Activated CD4-positive, alpha-beta T cell treated with anti-CD3 and anti-CD28 coated beads, Interleukin-2, amount 10 ng/mL, durations not matched to agents 7 days and 5 days (primary cell): ENCODE measurements around the gene FNTB. TPM values are rescaled to one million over a fixed set of nuclear protein-coding genes. Genes with fewer than 3 reads are reported as not detected.

Experiments used
- CTCF ChIA-PET: fragments of 350-600 bp; sonication (Branson Sonifier 250); formaldehyde crosslinking; loops from one replicate; lab custom pipeline; 2021; ENCODE audit warnings: antibody characterized with exemption; lab: Charles Lee
- POLR2A ChIA-PET: fragments of 350-600 bp; sonication (Branson Sonifier 250); formaldehyde crosslinking; loops from one replicate; lab custom pipeline; 2021; ENCODE audit warnings: antibody characterized with exemption; lab: Charles Lee
- DNase-seq: peaks from one replicate; pipeline ENCODE4 v3.0.0-alpha.2; 2020
- H3K27ac Mint-ChIP-seq: one replicate; pipeline ENCODE4 v1.8.0; 2021; ENCODE audit warnings: mild to moderate bottlenecking, moderate library complexity, mixed read lengths
- H3K27me3 Mint-ChIP-seq: one replicate; pipeline ENCODE4 v1.8.0; 2021; ENCODE audit warnings: mixed read lengths
- H3K36me3 Mint-ChIP-seq: one replicate; pipeline ENCODE4 v1.8.0; 2021; ENCODE audit warnings: low read depth, mixed read lengths
- H3K4me1 Mint-ChIP-seq: one replicate; pipeline ENCODE4 v1.8.0; 2021; ENCODE audit warnings: mixed read lengths
- H3K4me3 Mint-ChIP-seq: one replicate; pipeline ENCODE4 v1.8.0; 2021; ENCODE audit warnings: mild to moderate bottlenecking, moderate library complexity, mixed read lengths
- H3K9me3 Mint-ChIP-seq: one replicate; pipeline ENCODE4 v1.8.0; 2021; ENCODE audit warnings: mixed read lengths
- total RNA-seq, 2 experiments: library from RNA; stranded (reverse); gene quantifications; one replicate each; pipeline ENCODE4 v1.2.3, GENCODE V29; 2021

FNTB gene
- total RNA-seq, 2 experiments from 2014 or later: 16.7 to 21.4 TPM

DNA sequence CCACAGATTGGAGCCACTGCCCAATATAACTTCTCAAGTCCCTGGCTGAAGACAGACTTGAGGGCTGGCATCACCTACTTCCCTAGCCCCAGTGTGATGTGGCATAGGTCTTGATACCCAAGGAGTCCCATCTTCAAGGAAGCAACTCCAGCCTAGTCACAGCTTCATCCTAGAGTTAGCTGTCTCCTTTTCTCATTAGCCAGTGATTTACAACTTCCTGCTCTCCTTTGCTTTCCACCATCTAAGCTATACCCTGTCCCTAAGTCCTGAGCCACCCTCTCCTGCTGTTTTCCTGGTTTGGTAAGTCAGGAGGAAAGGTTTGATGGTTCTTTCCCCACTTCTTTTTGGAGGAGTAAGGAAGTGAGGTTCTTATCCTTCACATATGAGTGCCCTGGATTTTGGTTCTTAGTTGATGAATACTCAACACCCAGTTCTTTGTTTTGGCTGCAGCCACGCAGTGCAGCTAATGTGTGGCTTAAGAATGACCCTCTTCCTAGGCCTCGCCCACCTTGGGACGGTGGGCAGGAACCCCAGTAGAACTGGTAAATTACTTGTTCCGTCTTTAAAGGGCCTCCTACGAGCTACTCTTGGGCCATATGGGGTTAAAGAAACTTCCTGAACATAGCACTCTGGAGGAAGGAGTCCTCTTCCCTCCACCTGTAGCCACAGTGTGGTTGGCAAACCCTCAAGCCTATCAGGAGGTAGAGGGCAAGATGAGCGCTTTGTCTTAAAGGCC lies 40.2 kb upstream of the FNTB start:
- no peaks in the 10 kb centered on the region for H3K27me3 Mint-ChIP-seq
- no peak overlapping the region for H3K4me3 Mint-ChIP-seq
- no peak overlapping the region for H3K27ac Mint-ChIP-seq
- peaks cover 30% of the 10 kb centered on the region for H3K36me3 Mint-ChIP-seq
- H3K4me1 Mint-ChIP-seq: peaks cover 29% of the 10 kb centered on the region
- H3K9me3 Mint-ChIP-seq: no peaks in the 10 kb centered on the region
- POLR2A ChIA-PET: interaction anchor here (0.6 kb wide), 1 partner anchor 23 kb away, joined by 6 read pairs; no protein-coding TSS in a partner anchor
- DNase-seq: no peak
- CTCF ChIA-PET: interaction anchor here (0.7 to 0.8 kb wide), 2 partner anchors 10 to 14 kb away, joined by 3 read pairs; no protein-coding TSS in a partner anchor

DNA sequence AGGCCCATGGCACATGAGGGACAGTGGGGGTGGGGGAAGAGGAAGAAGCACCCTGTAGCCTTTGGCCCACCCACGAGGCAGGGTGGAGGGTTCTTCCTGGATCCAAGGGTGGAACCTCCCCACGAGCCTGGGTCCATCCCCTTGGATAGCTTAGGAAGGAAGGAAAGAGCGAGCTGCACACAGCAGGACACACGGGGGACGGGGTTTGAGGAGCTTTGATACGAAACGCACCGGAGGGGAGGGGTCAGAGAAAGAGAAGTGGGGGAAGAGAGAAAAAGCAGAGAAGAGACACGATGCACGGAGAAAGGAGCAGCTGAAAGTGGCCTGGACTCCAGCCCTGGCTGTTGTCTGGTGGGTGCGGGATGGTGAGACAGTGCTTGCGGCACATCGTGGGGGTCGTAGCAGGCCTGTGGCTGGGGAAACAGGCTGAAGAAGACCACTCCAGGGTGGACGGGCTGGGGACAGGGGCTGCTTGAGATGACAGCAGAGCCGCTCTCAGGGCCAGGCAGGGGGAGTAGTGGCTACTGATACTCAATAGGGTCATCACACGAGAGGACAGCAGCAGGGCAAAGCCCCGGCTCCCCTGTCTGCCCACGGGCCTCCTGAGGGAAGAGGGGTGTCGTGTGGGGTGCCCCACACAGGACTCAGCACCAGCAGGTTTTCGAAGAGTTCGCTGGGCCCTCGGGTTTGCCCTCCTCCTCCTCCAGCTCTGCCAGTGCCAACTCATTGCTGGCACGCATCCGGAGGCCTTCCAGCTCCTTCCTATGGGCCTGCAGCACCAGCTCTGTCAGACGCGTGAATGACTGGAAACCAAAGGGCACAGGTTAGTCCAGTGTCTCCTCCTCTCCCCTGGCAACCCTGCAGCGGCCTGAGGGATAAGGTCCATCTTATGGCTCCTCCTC lies 38.7 kb upstream of the FNTB start:
- no peak overlapping the region for H3K27ac Mint-ChIP-seq
- no peaks in the 10 kb centered on the region for H3K9me3 Mint-ChIP-seq
- no peak for DNase-seq
- peaks cover 28% of the 10 kb centered on the region for H3K4me1 Mint-ChIP-seq
- no peaks in the 10 kb centered on the region for H3K27me3 Mint-ChIP-seq
- H3K4me3 Mint-ChIP-seq: no peak overlapping the region
- H3K36me3 Mint-ChIP-seq: peaks cover 30% of the 10 kb centered on the region
- ChIA-PET CTCF (interaction anchor here (0.7 to 1.1 kb wide), 4 partner anchors 9 to 71 kb away, joined by 3 to 5 read pairs (median 3); no protein-coding TSS in a partner anchor), POLR2A (no interaction called here)

DNA sequence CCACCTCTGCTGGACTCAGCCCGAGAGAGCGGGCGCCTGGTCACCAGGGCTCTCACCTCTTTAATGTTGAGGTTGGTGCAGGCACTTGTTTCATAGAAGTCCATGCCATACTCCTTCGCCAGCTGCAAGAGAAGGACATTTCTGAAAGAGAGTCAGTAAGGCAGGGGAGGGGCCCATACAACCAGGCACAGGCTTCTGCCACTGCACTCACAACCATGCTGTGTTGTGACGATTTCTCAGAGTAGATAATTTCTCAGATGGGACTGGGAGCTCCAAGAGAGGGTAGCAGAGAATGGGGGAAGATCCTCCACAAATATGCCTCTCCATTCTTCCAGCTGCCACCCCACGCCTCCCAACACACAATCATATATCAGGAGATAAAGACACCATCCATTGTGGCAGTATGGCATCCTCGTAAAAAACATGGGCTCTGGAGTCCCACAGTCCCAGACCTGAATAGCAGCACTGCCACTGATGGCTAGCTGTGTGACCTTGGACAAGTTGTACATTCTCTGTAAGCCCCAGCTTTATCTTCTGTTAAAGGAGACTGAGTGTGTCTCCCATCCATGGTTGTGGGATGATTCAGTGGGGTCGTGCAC lies 38.0 kb upstream of the FNTB start:
- POLR2A ChIA-PET: no interaction called here
- Mint-ChIP-seq H3K9me3 (no peaks in the 10 kb centered on the region), H3K4me1 (peaks cover 21% of the 10 kb centered on the region), H3K27me3 (no peaks in the 10 kb centered on the region), H3K4me3 (no peak overlapping the region), H3K27ac (no peak overlapping the region), H3K36me3 (peaks cover 24% of the 10 kb centered on the region)
- no peak for DNase-seq
- CTCF ChIA-PET: no interaction called here

DNA sequence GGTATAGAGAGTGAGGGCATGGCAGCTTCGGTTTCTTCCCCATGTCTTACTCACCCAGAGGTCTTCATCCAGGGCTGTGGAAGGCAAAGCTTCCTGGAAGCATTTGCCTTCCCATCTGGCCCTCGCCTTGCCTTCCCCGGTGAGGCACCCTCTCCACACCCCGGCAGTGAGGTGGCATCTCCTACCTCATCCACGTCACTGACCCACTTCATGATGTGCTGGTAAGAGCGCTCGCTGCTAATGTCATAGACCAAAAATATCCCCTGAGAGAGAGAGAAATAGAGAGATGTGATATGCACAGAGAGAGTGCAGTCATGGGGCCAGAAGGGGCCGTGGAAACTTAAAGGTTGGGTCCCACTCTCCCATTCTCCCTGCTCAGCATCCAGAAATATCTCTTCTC lies 35.8 kb upstream of the FNTB start:
- no peak for DNase-seq
- Mint-ChIP-seq H3K27ac (no peak overlapping the region), H3K9me3 (no peaks in the 10 kb centered on the region), H3K36me3 (peaks cover 10% of the 10 kb centered on the region), H3K4me1 (peaks cover 13% of the 10 kb centered on the region), H3K27me3 (no peaks in the 10 kb centered on the region), H3K4me3 (no peak overlapping the region)
- POLR2A ChIA-PET: no interaction called here
- CTCF ChIA-PET: interaction anchor here (1.1 to 1.7 kb wide), 2 partner anchors 9 kb away, joined by 3 to 4 read pairs; partner anchors contain the start of gene GPX2

DNA sequence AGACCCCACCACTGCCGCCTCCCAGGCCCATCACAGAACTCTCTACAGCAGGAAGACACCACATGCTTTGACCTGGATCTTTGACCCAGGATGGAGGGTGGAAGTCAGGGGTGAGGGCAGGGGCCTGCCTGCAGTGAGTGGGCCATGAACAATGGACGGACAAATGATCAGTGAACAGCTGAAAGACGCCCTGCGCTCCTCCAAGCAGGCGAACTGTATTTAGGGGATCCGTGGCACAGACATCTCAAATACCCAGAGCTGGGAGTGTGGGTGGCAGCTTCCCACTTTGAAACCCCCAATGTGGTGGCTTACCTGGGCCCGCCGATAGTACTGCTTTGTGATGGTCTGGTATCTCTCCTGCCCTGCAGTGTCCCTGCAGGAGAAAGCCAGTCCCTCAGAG lies 35.4 kb upstream of the FNTB start:
- CTCF ChIA-PET: interaction anchor here (1.1 to 1.7 kb wide), 3 partner anchors 9 to 19 kb away, joined by 3 to 7 read pairs (median 4); partner anchors contain the start of gene GPX2

DNA sequence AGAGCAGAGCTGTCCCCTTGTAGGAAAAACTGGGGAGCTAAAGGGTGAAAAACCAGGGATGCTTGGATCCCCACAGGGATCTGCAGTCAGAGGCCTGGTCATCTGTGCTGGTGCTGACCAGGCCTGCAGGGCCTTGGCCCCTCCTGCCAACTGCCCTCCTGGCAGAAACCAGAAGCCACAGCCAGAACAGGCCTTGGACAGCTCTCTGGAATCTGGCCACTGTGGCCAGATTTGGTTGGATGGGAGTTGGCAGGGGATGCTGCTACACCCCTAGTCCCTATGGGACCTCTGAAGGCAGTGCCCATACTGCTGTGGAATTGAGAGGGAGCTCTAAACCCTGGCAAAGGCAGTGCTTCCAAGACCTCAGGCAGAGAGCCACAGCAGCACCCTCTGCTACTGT lies 35.0 kb upstream of the FNTB start:
- ChIA-PET CTCF (interaction anchor here (1.1 to 1.7 kb wide), 3 partner anchors 8 to 18 kb away, joined by 3 to 7 read pairs (median 4); partner anchors contain the start of gene GPX2), POLR2A (no interaction called here)
- Mint-ChIP-seq H3K36me3 (peaks cover 7% of the 10 kb centered on the region), H3K4me1 (peaks cover 9% of the 10 kb centered on the region), H3K9me3 (no peaks in the 10 kb centered on the region), H3K27ac (no peak overlapping the region), H3K4me3 (no peak overlapping the region), H3K27me3 (no peaks in the 10 kb centered on the region)
- no peak for DNase-seq

More for the DNA sequence above, 35.4 kb upstream of the FNTB start:
- Mint-ChIP-seq H3K36me3 (peaks cover 10% of the 10 kb centered on the region), H3K4me3 (no peak overlapping the region), H3K9me3 (no peaks in the 10 kb centered on the region), H3K27ac (no peak overlapping the region), H3K27me3 (no peaks in the 10 kb centered on the region), H3K4me1 (peaks cover 13% of the 10 kb centered on the region)
- POLR2A ChIA-PET: no interaction called here
- DNase-seq: no peak

DNA sequence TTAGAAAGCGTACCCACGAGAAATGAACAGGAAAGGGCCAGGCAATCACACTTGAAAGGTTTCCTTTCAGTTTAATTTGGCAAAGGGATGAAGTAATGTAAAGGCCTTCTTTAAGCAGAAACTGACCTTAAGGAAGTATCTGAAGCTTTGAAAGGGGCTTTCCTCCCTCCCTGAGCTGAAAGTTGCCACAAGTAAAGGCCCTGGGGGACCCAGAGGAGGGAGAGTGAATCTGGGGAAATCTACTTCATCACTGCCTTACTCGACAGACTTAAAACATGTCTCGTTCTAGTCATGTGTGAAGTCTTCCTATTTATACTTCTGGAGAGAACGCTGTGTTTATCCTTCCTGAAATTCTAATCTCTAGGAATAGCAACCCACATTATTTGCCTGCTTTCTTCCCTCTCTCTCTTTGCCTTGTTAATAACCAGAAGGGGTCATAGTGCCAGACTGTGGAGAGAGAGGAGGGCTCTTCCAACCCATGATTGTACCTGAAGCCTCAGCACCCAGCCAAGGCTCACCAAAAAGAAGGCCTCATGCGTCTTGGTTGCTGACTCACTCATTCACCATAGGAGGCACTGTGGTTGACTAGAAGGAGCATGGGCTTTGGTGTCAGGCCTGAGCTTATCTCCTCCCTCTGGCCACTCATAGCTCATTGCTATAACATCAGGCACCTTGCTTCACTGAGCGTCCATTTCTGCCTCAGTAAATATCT lies 33.9 kb upstream of the FNTB start:
- no peaks in the 10 kb centered on the region for H3K9me3 Mint-ChIP-seq
- H3K36me3 Mint-ChIP-seq: peaks cover 5% of the 10 kb centered on the region
- peak overlapping the region; percentile 14 for H3K27ac Mint-ChIP-seq
- H3K27me3 Mint-ChIP-seq: no peaks in the 10 kb centered on the region
- POLR2A ChIA-PET: no interaction called here
- CTCF ChIA-PET: interaction anchor here (0.6 to 1.8 kb wide), 8 partner anchors 9 to 527 kb away, joined by 3 to 7 read pairs (median 3); no protein-coding TSS in a partner anchor
- peaks cover 5% of the 10 kb centered on the region for H3K4me1 Mint-ChIP-seq
- no peak overlapping the region for H3K4me3 Mint-ChIP-seq
- DNase-seq: no peak

DNA sequence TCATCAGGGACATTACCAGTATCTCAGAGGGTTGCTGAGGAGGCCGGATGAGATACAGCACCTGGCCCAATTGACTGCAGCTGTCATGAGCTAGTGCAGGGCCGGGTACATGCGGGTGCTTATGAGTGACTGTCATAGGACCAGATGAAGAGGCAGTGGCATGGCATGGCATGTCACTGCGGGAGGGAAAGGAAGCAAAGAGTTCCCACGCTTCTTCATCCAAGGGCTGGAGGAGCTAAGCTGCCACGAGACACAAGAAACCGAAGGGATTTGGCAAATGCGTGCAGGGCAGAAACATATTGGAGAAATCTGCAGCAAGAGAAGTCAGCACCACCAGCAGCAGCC lies 33.4 kb upstream of the FNTB start:
- DNase-seq: no peak
- H3K27me3 Mint-ChIP-seq: no peaks in the 10 kb centered on the region
- peaks cover 5% of the 10 kb centered on the region for H3K4me1 Mint-ChIP-seq
- H3K9me3 Mint-ChIP-seq: no peaks in the 10 kb centered on the region
- ChIA-PET POLR2A (no interaction called here), CTCF (interaction anchor here (0.6 to 1.8 kb wide), 7 partner anchors 9 to 528 kb away, joined by 3 to 5 read pairs (median 3); no protein-coding TSS in a partner anchor)
- no peak overlapping the region for H3K4me3 Mint-ChIP-seq
- H3K36me3 Mint-ChIP-seq: peaks cover 4% of the 10 kb centered on the region
- no peak overlapping the region for H3K27ac Mint-ChIP-seq

DNA sequence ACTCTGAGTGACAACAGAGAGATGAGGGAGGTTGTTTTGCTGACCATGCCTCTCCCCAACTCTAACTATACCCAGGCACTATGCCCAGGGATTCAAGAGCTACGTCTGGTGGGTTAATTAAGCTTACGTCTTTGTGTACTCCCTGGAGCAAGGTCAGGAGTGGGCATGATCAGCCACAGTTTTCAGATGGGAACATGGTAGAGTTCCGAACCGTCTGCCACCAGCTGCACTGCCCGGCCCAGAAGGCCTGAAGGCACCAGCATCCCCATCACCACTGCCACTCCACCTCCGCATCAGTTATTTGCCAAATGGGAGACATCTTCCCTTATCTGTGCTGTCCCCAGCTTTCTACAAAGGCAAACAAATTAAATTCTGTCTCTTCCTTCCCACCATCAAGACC lies 33.0 kb upstream of the FNTB start:
- Mint-ChIP-seq H3K9me3 (no peaks in the 10 kb centered on the region), H3K4me3 (no peak overlapping the region), H3K27me3 (no peaks in the 10 kb centered on the region), H3K4me1 (peaks cover 5% of the 10 kb centered on the region), H3K36me3 (peaks cover 3% of the 10 kb centered on the region), H3K27ac (no peak overlapping the region)
- no peak for DNase-seq
- ChIA-PET POLR2A (interaction anchor here (0.7 kb wide), 1 partner anchor 392 kb away, joined by 3 read pairs; no protein-coding TSS in a partner anchor), CTCF (interaction anchor here (0.6 to 1.8 kb wide), 5 partner anchors 10 to 528 kb away, joined by 3 to 5 read pairs (median 3); no protein-coding TSS in a partner anchor)

DNA sequence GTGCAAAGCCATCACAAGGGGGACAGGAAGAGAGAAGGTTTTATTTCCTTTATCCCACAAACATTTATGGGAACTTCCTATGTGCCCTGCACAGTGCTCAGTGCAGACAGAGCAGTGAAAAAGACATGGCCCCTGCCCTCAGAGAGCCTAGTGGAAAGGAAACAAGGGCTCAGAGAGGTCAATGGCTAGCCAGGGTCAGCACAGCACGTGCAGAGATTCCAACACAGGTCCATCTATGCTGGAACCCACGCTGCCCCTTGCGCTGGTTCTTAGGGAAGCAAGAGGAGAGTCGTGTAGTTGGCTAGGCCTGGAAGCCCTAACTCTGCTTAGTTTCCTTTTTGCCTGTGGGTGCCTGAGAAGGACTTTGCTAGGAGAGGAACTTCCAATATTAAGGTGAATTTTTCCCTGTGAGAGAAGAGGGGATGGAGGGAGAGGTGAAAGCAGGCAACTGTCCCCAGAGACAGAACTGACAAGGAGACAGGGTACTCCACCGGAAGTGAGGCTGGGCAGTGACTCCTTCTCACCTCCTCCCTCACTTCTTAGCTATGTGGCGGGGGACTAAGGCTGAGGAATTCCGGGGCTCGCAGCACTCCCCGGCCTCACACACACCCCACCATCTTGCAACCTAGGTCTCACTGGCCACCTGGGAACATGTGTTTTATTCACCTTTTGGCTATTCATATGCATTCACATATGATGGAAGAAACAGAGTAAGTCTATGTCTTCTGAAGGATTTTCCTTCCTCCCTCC lies 32.0 kb upstream of the FNTB start:
- CTCF ChIA-PET: no interaction called here
- H3K9me3 Mint-ChIP-seq: no peaks in the 10 kb centered on the region
- H3K4me1 Mint-ChIP-seq: peaks cover 5% of the 10 kb centered on the region
- no peak overlapping the region for H3K4me3 Mint-ChIP-seq
- peaks cover 2% of the 10 kb centered on the region for H3K36me3 Mint-ChIP-seq
- no peak for DNase-seq
- H3K27ac Mint-ChIP-seq: no peak overlapping the region
- H3K27me3 Mint-ChIP-seq: no peaks in the 10 kb centered on the region
- POLR2A ChIA-PET: interaction anchor here (0.7 kb wide), 1 partner anchor 391 kb away, joined by 3 read pairs; no protein-coding TSS in a partner anchor

DNA sequence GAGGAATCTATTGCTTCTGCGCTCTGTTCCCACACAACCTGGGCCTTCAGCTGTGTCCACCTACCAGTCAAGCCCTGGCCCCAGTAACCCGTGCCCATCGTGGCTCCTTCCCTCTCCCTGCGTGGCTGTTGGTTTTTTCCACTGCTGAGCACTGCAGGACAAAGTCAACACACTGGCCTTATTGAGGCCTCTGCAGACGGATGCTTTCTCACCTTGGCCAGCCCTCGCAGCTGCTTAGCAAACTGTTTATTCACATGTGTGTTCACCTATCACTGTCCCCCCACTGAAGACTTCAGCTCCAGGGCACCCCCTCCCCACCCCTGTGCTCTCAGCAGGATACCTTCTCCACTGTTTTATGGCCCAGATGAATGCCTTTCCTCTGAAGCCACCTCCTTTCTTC lies 31.4 kb upstream of the FNTB start:
- no peak for DNase-seq
- ChIA-PET POLR2A (no interaction called here), CTCF (no interaction called here)
- Mint-ChIP-seq H3K4me3 (no peak overlapping the region), H3K36me3 (no peaks in the 10 kb centered on the region), H3K9me3 (no peaks in the 10 kb centered on the region), H3K4me1 (peaks cover 5% of the 10 kb centered on the region), H3K27ac (no peak overlapping the region), H3K27me3 (no peaks in the 10 kb centered on the region)
